Astrocyte of the cerebellum (primary cell): ENCODE measurements around the gene F10.

Source experiments
- DNase-seq: peaks from one replicate; pipeline ENCODE4 v3.0.0-alpha.2; 2011; ENCODE audit warnings: low read depth
- H3K4me3 ChIP-seq: 2 replicates; pipeline ENCODE4 v1.5.1; 2011; ENCODE audit warnings: mild to moderate bottlenecking, low read depth, low read length, moderate library complexity
- in situ Hi-C: cut with HindIII; loops from 2 replicates; pipeline ENCODE4 v1.10.0; 2017; ENCODE audit warnings: low sequenced_read_pairs
- TF ChIP-seq, protein P1 (sequence below): IDR thresholded peaks from 2 replicates; pipeline ENCODE4 v1.5.1; 2012; ENCODE audit warnings: low read length, low read depth, moderate library complexity, mild to moderate bottlenecking; ENCODE audit errors: missing control alignments

F10 gene

DNA sequence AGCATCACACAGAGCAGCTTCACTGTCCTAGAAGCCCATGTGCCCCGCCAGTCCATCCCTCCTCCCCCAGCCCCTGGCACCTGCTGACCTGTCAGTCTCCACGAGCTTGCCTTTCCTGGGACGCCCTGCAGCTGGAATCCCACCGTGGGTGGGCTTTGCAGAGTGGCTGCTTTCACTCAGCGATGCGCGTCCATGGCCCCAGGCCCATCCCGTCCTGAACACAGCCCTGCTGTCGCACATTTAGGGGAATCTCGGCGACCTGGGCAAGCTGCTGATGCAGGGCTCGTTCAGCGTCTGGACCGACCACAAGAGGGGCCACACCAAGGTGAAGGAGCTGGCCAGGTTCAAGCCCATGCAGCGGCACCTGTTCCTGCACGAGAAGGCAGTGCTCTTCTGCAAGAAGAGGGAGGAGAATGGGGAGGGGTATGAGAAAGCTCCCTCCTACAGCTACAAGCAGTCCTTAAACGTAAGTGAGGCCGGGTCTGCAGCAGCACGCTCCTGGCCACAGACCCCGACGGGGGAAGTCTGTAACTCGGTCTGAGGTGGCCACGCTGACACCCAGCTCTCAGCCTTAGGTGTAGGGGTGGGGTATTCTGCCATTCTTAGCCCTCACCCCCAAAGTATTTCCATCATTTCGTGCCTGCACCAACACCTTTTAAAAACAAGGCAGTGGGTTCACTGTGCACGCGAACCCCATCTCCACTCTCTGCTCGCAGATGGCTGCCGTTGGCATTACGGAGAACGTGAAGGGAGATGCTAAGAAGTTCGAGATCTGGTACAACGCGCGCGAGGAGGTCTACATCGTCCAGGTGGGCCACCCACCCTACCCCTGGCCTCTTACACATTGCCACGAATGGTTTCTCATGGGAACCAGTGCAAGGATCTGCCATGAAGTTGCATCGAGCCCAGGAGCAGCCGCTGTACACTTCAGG lies 35.3 kb upstream of the F10 start:
- DNase-seq, result no peak
- in situ Hi-C loops, result no loop called here
- no peak overlapping the region for H3K4me3 ChIP-seq
- TF ChIP-seq, protein P1, sequence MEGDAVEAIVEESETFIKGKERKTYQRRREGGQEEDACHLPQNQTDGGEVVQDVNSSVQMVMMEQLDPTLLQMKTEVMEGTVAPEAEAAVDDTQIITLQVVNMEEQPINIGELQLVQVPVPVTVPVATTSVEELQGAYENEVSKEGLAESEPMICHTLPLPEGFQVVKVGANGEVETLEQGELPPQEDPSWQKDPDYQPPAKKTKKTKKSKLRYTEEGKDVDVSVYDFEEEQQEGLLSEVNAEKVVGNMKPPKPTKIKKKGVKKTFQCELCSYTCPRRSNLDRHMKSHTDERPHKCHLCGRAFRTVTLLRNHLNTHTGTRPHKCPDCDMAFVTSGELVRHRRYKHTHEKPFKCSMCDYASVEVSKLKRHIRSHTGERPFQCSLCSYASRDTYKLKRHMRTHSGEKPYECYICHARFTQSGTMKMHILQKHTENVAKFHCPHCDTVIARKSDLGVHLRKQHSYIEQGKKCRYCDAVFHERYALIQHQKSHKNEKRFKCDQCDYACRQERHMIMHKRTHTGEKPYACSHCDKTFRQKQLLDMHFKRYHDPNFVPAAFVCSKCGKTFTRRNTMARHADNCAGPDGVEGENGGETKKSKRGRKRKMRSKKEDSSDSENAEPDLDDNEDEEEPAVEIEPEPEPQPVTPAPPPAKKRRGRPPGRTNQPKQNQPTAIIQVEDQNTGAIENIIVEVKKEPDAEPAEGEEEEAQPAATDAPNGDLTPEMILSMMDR, result no peak

DNA sequence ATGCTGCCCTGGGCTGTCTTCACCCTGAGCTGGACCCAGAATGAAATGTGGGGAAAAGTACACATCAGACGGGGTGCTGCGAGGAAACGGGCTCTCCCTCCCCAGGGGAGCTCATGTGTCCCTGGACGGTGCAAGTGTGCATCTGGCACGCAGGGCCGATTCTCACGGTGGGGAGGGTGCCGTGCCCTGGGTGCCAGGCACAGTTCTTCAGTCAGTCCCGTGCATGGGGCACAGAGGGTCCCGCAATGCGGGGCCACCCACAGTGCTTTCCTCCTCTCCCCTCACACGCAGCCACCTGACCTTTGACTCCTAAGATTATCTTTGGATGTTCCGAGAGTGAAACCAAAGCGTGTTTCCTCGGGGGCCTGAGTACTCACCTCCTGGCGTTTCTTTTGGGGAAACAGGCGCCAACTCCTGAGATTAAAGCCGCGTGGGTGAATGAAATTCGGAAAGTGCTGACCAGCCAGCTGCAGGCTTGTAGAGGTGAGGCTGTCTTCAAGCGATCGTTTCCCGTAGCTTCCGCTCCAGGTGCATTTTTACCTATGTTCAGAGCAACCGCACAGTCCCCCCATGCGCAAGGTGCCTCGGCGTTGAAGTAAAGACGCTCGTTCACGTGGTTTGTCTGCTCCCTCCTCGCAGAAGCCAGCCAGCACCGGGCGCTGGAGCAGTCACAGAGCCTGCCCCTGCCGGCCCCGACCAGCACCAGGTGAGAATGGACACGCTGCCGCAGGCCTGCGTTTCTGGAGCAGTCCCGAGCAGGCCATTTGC lies 34.5 kb upstream of the F10 start:
- TF ChIP-seq, protein P1, result no peak
- H3K4me3 ChIP-seq, result no peak overlapping the region
- in situ Hi-C loops, result no loop called here
- DNase-seq, result no peak

DNA sequence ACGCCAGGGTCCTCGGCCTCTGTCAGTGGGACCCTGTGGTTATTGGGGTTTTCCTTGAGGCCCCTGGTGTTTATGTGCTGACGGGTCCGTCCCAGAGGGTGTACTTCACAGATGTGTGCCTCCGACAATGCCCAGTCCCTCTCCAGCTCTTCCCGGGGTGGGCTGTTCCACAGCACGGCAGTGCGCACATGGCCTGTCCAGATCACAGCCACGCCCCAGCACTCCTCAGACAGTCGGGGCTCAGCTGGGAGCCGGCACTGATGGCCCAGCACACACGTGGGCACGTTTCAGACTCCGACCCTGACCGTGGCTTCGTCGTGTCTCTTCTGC lies 33.9 kb upstream of the F10 start:
- H3K4me3 ChIP-seq, result no peak overlapping the region
- DNase-seq, result no peak
- in situ Hi-C loops, result no loop called here
- TF ChIP-seq, protein P1, result no peak

GRCh38 chr13:113089693-113090414 lies 32.7 kb upstream of the F10 start:
- no peak overlapping the region for H3K4me3 ChIP-seq
- in situ Hi-C loops, result no loop called here
- TF ChIP-seq, protein P1, result no peak
- DNase-seq, result no peak

DNA sequence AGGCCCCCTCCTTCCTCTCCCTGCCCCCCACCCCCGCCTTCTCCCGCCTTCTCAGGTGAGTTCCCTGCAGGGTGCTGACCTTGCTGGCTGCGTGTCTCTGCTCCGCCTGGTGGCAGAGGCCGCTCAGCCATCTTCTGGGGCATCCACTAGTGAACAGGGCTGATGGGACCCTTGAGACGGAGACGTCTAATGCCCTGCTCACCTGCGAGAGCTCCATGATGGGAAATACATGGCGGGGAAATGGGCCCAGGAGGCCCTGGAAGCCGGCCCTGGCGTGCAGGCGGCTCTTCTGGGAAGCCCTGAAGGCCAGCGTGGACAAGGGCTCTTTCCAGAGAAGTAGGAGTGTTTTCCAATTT lies 32.2 kb upstream of the F10 start:
- in situ Hi-C loops, result no loop called here
- TF ChIP-seq, protein P1, result no peak
- H3K4me3 ChIP-seq, result no peak overlapping the region
- DNase-seq, result no peak

DNA sequence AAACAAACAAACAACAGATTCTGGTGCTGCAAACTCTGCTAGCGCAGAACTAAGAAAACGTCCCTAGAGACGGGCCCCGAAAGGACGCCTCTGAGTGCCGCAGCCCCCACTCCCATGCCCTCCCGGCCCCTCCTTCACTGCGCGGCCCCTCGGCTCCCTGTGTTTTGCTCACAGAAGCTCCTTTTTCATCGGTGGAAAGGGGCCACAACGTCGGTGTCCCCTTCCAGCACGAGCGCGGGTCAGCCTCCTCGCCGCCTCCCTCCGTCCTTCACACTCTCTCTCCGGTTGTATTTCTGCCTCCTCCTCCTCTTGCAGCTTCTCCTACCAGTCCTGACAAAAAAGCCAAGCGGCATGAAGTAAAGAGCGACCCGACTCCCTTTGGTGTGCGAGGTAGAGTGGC lies 31.8 kb upstream of the F10 start:
- TF ChIP-seq, protein P1, result no peak
- in situ Hi-C loops, result no loop called here
- DNase-seq, result no peak
- H3K4me3 ChIP-seq, result no peak overlapping the region
